ENCODE results near the gene RAB20.

DNA sequence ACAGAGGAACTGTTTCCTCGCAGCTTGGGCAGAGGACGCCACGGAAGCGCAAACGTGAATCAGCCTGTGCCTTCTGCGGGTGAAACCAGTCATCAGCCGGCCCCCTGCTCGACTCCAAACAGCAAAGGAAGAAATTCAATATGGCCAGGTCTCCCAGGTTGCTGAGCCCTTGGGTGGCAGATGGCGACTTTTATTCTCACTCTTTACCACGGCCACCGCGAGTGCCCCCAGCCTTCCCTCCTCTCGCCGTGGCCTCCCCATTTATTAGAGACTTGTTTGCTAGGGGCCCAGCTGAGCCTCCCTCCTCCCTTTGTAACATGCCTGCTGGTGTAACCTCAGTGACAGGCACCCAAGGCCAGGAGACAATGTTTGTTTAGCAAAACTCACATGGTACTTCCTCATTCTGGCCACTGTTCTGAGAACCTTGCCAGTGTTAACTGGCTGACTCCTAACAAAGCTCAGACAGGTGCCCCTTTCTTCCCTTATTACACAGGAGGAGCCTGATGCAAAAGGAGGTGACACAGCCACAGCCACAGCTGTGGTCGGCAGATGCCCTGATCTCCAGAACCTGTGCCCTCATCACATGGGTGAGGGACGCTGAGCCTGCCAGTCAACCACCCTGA is 5.8 kb downstream of the RAB20 start:
- TF ChIP-seq EZH2phosphoT487 (IDR thresholded peaks at IDR 0.05; ENCODE audit: insufficient read depth, low read depth) (no peak), EZH2 (IDR thresholded peaks at IDR 0.05; ENCODE audit: insufficient read depth, poor library complexity, severe bottlenecking) (no peak)
